ENCODE results near the gene GPBAR1.

GPBAR1 gene

GRCh38 chr2:218284106-218284811 lies 23.4 kb downstream of the GPBAR1 start:
- peak in 1 of 2 donors; percentile 51 for DNase-seq (ENCODE audit: low read depth in 2 of 2, low spot score in 1 of 2)

GRCh38 chr2:218285604-218286003 lies 24.8 kb downstream of the GPBAR1 start:
- no peak for DNase-seq (ENCODE audit: low read depth in 2 of 2, low spot score in 1 of 2)

- peak; percentile 58 to 71 for DNase-seq (ENCODE audit: low read depth in 2 of 2, low spot score in 1 of 2)
Measured at GRCh38 chr2:218286570-218287459, 26.0 kb downstream of the GPBAR1 start.

GRCh38 chr2:218289639-218290315 lies 29.0 kb downstream of the GPBAR1 start:
- no peak for DNase-seq (ENCODE audit: low read depth in 2 of 2, low spot score in 1 of 2)

GRCh38 chr2:218290316-218291261 lies 29.8 kb downstream of the GPBAR1 start:
- no peak for DNase-seq (ENCODE audit: low read depth in 2 of 2, low spot score in 1 of 2)

- no peak for DNase-seq (ENCODE audit: low read depth in 2 of 2, low spot score in 1 of 2)
Measured at GRCh38 chr2:218291318-218292047, 30.7 kb downstream of the GPBAR1 start.

GRCh38 chr2:218292048-218293014 lies 31.5 kb downstream of the GPBAR1 start, which contains the start of gene TMBIM1:
Gene TMBIM1, minus strand, starts transcription at chr2:218292503. Its CDS starts 10,362 bp downstream, at chr2:218282141.
- peak; percentile 47 to 56 for DNase-seq (ENCODE audit: low read depth in 2 of 2, low spot score in 1 of 2)

- DNase-seq (ENCODE audit: low read depth in 2 of 2, low spot score in 1 of 2) = no peak
Measured at GRCh38 chr2:218293715-218294429, 33.1 kb downstream of the GPBAR1 start.

- DNase-seq (ENCODE audit: low read depth in 2 of 2, low spot score in 1 of 2) = no peak
Measured at GRCh38 chr2:218294430-218295022, 33.7 kb downstream of the GPBAR1 start.

GRCh38 chr2:218295029-218295428 lies 34.2 kb downstream of the GPBAR1 start:
- DNase-seq (ENCODE audit: low read depth in 2 of 2, low spot score in 1 of 2) = no peak

- no peak for DNase-seq (ENCODE audit: low read depth in 2 of 2, low spot score in 1 of 2)
Measured at GRCh38 chr2:218296200-218296599, 35.4 kb downstream of the GPBAR1 start.

GRCh38 chr2:218296847-218297246 lies 36.0 kb downstream of the GPBAR1 start:
- no peak for DNase-seq (ENCODE audit: low read depth in 2 of 2, low spot score in 1 of 2)

GRCh38 chr2:218298314-218298875 lies 37.6 kb downstream of the GPBAR1 start:
- DNase-seq (ENCODE audit: low read depth in 2 of 2, low spot score in 1 of 2) = no peak

- DNase-seq (ENCODE audit: low read depth in 2 of 2, low spot score in 1 of 2) = no peak
Measured at GRCh38 chr2:218300141-218300540, 39.3 kb downstream of the GPBAR1 start.

GRCh38 chr2:218301176-218301819 lies 40.5 kb downstream of the GPBAR1 start:
- peak; percentile 69 to 84 for DNase-seq (ENCODE audit: low read depth in 2 of 2, low spot score in 1 of 2)

- DNase-seq (ENCODE audit: low read depth in 2 of 2, low spot score in 1 of 2) = no peak
Measured at GRCh38 chr2:218305383-218305782, 44.6 kb downstream of the GPBAR1 start.

All from stimulated activated CD8-positive, alpha-beta memory T cell treated with anti-CD3 and anti-CD28 coated beads, Interleukin-4, amount 100 ng/mL, for 4 hours (primary cell).